ENCODE results near the gene ORAI2. TPM values are rescaled to one million over a fixed set of nuclear protein-coding genes. Genes with fewer than 3 reads are reported as not detected.
"Not testable (repeated sequence)": the region's sequence is repeated elsewhere in the genome, so short reads cannot be mapped to it uniquely, and the experiment has no call there.

ORAI2 gene
- total RNA-seq, 2 experiments from 2014 or later, result 28.7 to 31.5 TPM

- H3K36me3 Mint-ChIP-seq, result peaks cover 33% of the 10 kb centered on the region
- no peak overlapping the region for H3K27ac Mint-ChIP-seq
- intact Hi-C loops (cut with micrococcal nuclease), result loop anchor here (5.0 kb wide), 1 partner anchor 67 kb away; no protein-coding TSS in a partner anchor
- H3K4me1 Mint-ChIP-seq (ENCODE audit: low read depth), result peaks cover 20% of the 10 kb centered on the region
- no peak for DNase-seq
- H3K4me3 Mint-ChIP-seq, result no peak overlapping the region
- H3K27me3 Mint-ChIP-seq, result no peaks in the 10 kb centered on the region
- no peaks in the 10 kb centered on the region for H3K9me3 Mint-ChIP-seq
- ChIA-PET CTCF (interaction anchor here (1.2 kb wide), 1 partner anchor 9 kb away, joined by 4 read pairs; no protein-coding TSS in a partner anchor), POLR2A (interaction anchor here (1.0 kb wide), 1 partner anchor 64 kb away, joined by 3 read pairs; the partner anchor contains the start of gene ALKBH4)
Observed at GRCh38 chr7:102400360-102400759, 33.0 kb upstream of the ORAI2 start.

GRCh38 chr7:102403563-102403962 is 29.8 kb upstream of the ORAI2 start:
- CTCF ChIA-PET, result interaction anchor here (1.6 to 2.9 kb wide), 5 partner anchors 8 to 64 kb away, joined by 6 to 25 read pairs (median 17); partner anchors contain the start of gene PRKRIP1
- no peak overlapping the region for H3K4me3 Mint-ChIP-seq
- intact Hi-C loops (cut with micrococcal nuclease), result loop anchor here (5.0 kb wide), 1 partner anchor 64 kb away; no protein-coding TSS in a partner anchor
- H3K4me1 Mint-ChIP-seq (ENCODE audit: low read depth), result peaks cover 6% of the 10 kb centered on the region
- DNase-seq, result no peak
- POLR2A ChIA-PET, result no interaction called here
- H3K36me3 Mint-ChIP-seq, result peaks cover 48% of the 10 kb centered on the region
- H3K9me3 Mint-ChIP-seq, result no peaks in the 10 kb centered on the region
- H3K27me3 Mint-ChIP-seq, result no peaks in the 10 kb centered on the region
- H3K27ac Mint-ChIP-seq, result no peak overlapping the region

GRCh38 chr7:102404005-102404861 is 29.1 kb upstream of the ORAI2 start:
- H3K27me3 Mint-ChIP-seq, result no peaks in the 10 kb centered on the region
- intact Hi-C loops (cut with micrococcal nuclease), result loop anchor here (2.0 to 5.0 kb wide), 2 partner anchors 47 to 63 kb away; no protein-coding TSS in a partner anchor
- CTCF ChIA-PET, result interaction anchor here (0.6 to 2.9 kb wide), 17 partner anchors 9 to 63 kb away, joined by 3 to 26 read pairs (median 6); partner anchors contain the start of genes ALKBH4, LRWD1, ORAI2 and PRKRIP1
- DNase-seq, result peak; percentile 61
- H3K9me3 Mint-ChIP-seq, result no peaks in the 10 kb centered on the region
- no peak overlapping the region for H3K4me3 Mint-ChIP-seq
- POLR2A ChIA-PET, result no interaction called here
- H3K36me3 Mint-ChIP-seq, result peaks cover 50% of the 10 kb centered on the region
- H3K27ac Mint-ChIP-seq, result no peak overlapping the region
- peaks cover 6% of the 10 kb centered on the region for H3K4me1 Mint-ChIP-seq (ENCODE audit: low read depth)

- H3K27ac Mint-ChIP-seq; H3K9me3 Mint-ChIP-seq; H3K4me1 Mint-ChIP-seq (ENCODE audit: low read depth); H3K4me3 Mint-ChIP-seq; POLR2A ChIA-PET; H3K27me3 Mint-ChIP-seq; DNase-seq: not testable (repeated sequence)
- intact Hi-C loops (cut with micrococcal nuclease), result loop anchor here (2.0 to 5.0 kb wide), 2 partner anchors 46 to 62 kb away; no protein-coding TSS in a partner anchor
- H3K36me3 Mint-ChIP-seq, result peaks cover 52% of the 10 kb centered on the region
- CTCF ChIA-PET, result interaction anchor here (0.7 to 2.9 kb wide), 15 partner anchors 8 to 62 kb away, joined by 3 to 26 read pairs (median 6); partner anchors contain the start of genes ALKBH4, LRWD1, ORAI2 and PRKRIP1
Observed at GRCh38 chr7:102404862-102405188, 28.6 kb upstream of the ORAI2 start.

GRCh38 chr7:102407910-102408309 is 25.5 kb upstream of the ORAI2 start:
- H3K4me1 Mint-ChIP-seq (ENCODE audit: low read depth), result peaks cover 6% of the 10 kb centered on the region
- POLR2A ChIA-PET, result no interaction called here
- no peaks in the 10 kb centered on the region for H3K27me3 Mint-ChIP-seq
- intact Hi-C loops (cut with micrococcal nuclease), result no loop called here
- DNase-seq, result no peak
- no peak overlapping the region for H3K4me3 Mint-ChIP-seq
- peak overlapping the region; percentile 54 for H3K27ac Mint-ChIP-seq
- CTCF ChIA-PET, result interaction anchor here (2.7 kb wide), 1 partner anchor 42 kb away, joined by 11 read pairs; no protein-coding TSS in a partner anchor
- no peaks in the 10 kb centered on the region for H3K9me3 Mint-ChIP-seq
- peaks cover 47% of the 10 kb centered on the region for H3K36me3 Mint-ChIP-seq

GRCh38 chr7:102408530-102408929 is 24.8 kb upstream of the ORAI2 start:
- Mint-ChIP-seq H3K36me3 (peaks cover 45% of the 10 kb centered on the region), H3K27ac (peak overlapping the region; percentile 54)
- POLR2A ChIA-PET; H3K27me3 Mint-ChIP-seq; intact Hi-C loops (cut with micrococcal nuclease); H3K9me3 Mint-ChIP-seq; H3K4me1 Mint-ChIP-seq (ENCODE audit: low read depth); DNase-seq; H3K4me3 Mint-ChIP-seq: not testable (repeated sequence)
- CTCF ChIA-PET, result interaction anchor here (2.7 kb wide), 1 partner anchor 42 kb away, joined by 11 read pairs; no protein-coding TSS in a partner anchor

GRCh38 chr7:102409340-102409739 is 24.0 kb upstream of the ORAI2 start:
- no peak overlapping the region for H3K4me3 Mint-ChIP-seq
- peaks cover 4% of the 10 kb centered on the region for H3K4me1 Mint-ChIP-seq (ENCODE audit: low read depth)
- intact Hi-C loops (cut with micrococcal nuclease), result no loop called here
- no peaks in the 10 kb centered on the region for H3K27me3 Mint-ChIP-seq
- POLR2A ChIA-PET, result interaction anchor here (0.8 kb wide), 1 partner anchor 16 kb away, joined by 4 read pairs; no protein-coding TSS in a partner anchor
- peak overlapping the region; percentile 54 for H3K27ac Mint-ChIP-seq
- CTCF ChIA-PET, result interaction anchor here (1.0 to 2.7 kb wide), 3 partner anchors 17 to 58 kb away, joined by 3 to 11 read pairs (median 4); no protein-coding TSS in a partner anchor
- no peak for DNase-seq
- H3K9me3 Mint-ChIP-seq, result no peaks in the 10 kb centered on the region
- H3K36me3 Mint-ChIP-seq, result peaks cover 47% of the 10 kb centered on the region

- ChIA-PET POLR2A (interaction anchor here (0.8 kb wide), 1 partner anchor 16 kb away, joined by 4 read pairs; no protein-coding TSS in a partner anchor), CTCF (interaction anchor here (1.0 to 1.1 kb wide), 2 partner anchors 16 to 58 kb away, joined by 3 to 4 read pairs; no protein-coding TSS in a partner anchor)
- Mint-ChIP-seq H3K27ac (no peak overlapping the region), H3K36me3 (peaks cover 51% of the 10 kb centered on the region), H3K9me3 (no peaks in the 10 kb centered on the region), H3K27me3 (no peaks in the 10 kb centered on the region), H3K4me3 (no peak overlapping the region), H3K4me1 (ENCODE audit: low read depth) (peaks cover 6% of the 10 kb centered on the region)
- intact Hi-C loops (cut with micrococcal nuclease), result no loop called here
- no peak for DNase-seq
Observed at GRCh38 chr7:102410123-102410522, 23.3 kb upstream of the ORAI2 start.

GRCh38 chr7:102410918-102411317 is 22.5 kb upstream of the ORAI2 start:
- DNase-seq, result no peak
- Mint-ChIP-seq H3K27ac (no peak overlapping the region), H3K4me1 (ENCODE audit: low read depth) (peaks cover 14% of the 10 kb centered on the region), H3K9me3 (no peaks in the 10 kb centered on the region), H3K36me3 (peaks cover 50% of the 10 kb centered on the region), H3K27me3 (no peaks in the 10 kb centered on the region), H3K4me3 (no peak overlapping the region)
- ChIA-PET CTCF (no interaction called here), POLR2A (no interaction called here)
- intact Hi-C loops (cut with micrococcal nuclease), result no loop called here

GRCh38 chr7:102412548-102412947 is 20.8 kb upstream of the ORAI2 start:
- Mint-ChIP-seq H3K27ac (no peak overlapping the region), H3K27me3 (no peaks in the 10 kb centered on the region), H3K4me3 (no peak overlapping the region), H3K4me1 (ENCODE audit: low read depth) (peaks cover 31% of the 10 kb centered on the region), H3K9me3 (no peaks in the 10 kb centered on the region), H3K36me3 (peaks cover 48% of the 10 kb centered on the region)
- CTCF ChIA-PET, result interaction anchor here (1.0 to 2.3 kb wide), 7 partner anchors 8 to 54 kb away, joined by 3 to 20 read pairs (median 5); partner anchors contain the start of gene ORAI2
- POLR2A ChIA-PET, result interaction anchor here (0.8 to 1.1 kb wide), 2 partner anchors 13 to 20 kb away, joined by 4 read pairs; partner anchors contain the start of gene ORAI2
- intact Hi-C loops (cut with micrococcal nuclease), result loop anchor here (1.0 kb wide), 1 partner anchor 38 kb away; no protein-coding TSS in a partner anchor
- DNase-seq, result peak; percentile 53

GRCh38 chr7:102413091-102413490 is 20.3 kb upstream of the ORAI2 start:
- intact Hi-C loops (cut with micrococcal nuclease), result no loop called here
- peaks cover 34% of the 10 kb centered on the region for H3K4me1 Mint-ChIP-seq (ENCODE audit: low read depth)
- peaks cover 43% of the 10 kb centered on the region for H3K36me3 Mint-ChIP-seq
- DNase-seq, result no peak
- no peak overlapping the region for H3K27ac Mint-ChIP-seq
- ChIA-PET POLR2A (interaction anchor here (0.8 to 1.1 kb wide), 2 partner anchors 12 to 20 kb away, joined by 4 read pairs; partner anchors contain the start of gene ORAI2), CTCF (interaction anchor here (1.0 to 2.3 kb wide), 7 partner anchors 9 to 54 kb away, joined by 3 to 20 read pairs (median 5); partner anchors contain the start of gene ORAI2)
- no peaks in the 10 kb centered on the region for H3K9me3 Mint-ChIP-seq
- H3K4me3 Mint-ChIP-seq, result no peak overlapping the region
- H3K27me3 Mint-ChIP-seq, result no peaks in the 10 kb centered on the region

All from activated CD4-positive, alpha-beta memory T cell treated with anti-CD3 and anti-CD28 coated beads for 36 hours (primary cell).